Glomerular visceral epithelial cell (primary cell): ENCODE measurements around the gene COL6A5.
"Not testable (repeated sequence)": the region's sequence is repeated elsewhere in the genome, so short reads cannot be mapped to it uniquely, and the experiment has no call there.

ENCODE experiments used
- DNase-seq: peaks from one replicate; pipeline ENCODE4 v3.0.0-alpha.2; 2016; ENCODE audit errors: extremely low spot score

The COL6A5 gene

DNA sequence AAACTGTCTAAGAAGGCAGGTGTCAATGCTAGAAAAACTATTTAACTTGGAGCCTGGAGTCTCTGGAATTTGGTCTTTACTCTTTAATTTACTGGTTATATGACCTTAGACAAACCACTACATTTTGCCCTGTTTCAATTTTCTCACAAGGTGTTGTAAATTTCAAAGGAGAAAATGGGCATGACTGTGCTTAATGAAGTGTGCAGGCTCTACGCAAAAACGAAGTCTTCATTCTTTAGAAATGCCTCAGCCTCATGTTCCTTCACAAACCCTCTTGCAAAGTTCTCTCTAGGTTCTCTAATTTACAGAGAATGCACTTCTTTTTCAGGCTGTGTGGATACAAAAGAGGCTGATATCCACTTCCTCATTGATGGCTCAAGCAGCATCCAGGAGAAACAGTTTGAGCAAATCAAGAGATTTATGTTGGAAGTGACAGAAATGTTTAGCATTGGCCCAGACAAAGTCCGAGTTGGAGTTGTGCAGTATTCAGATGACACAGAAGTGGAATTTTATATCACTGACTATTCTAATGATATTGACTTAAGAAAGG lies 39.1 kb downstream of the COL6A5 start:
- DNase-seq = peak; percentile 15

DNA sequence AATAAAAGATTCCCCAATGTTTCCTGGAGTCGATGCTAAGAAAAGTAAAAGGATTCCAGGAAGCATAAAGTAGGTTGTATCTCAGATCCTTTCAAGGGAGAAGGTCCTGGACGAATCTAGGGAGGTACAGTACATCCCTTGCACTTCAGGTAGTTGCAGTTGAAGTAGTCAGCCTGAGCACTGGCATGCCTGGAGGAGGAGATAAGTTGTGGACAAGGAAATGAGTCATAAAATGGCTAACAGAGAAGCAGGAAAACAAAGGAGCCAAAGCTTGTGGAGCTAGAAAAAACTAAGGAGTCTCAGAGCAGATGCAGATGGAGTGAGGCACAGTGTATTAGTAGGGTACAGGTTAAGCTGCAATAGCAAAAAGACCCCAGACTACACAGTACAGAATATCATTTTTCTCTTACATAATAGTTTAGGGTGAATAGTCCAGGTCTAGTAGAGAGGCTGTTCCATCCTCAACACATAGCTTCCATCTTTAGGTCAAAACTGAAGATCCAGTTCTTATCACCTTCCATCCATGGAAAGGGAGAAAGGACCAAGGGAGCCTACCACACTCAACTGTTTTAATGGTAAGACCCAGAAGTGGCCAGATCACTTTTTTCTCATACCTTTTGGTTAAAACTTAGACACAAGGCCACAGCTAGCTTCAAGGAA lies 41.3 kb downstream of the COL6A5 start:
- DNase-seq = peak; percentile 27

DNA sequence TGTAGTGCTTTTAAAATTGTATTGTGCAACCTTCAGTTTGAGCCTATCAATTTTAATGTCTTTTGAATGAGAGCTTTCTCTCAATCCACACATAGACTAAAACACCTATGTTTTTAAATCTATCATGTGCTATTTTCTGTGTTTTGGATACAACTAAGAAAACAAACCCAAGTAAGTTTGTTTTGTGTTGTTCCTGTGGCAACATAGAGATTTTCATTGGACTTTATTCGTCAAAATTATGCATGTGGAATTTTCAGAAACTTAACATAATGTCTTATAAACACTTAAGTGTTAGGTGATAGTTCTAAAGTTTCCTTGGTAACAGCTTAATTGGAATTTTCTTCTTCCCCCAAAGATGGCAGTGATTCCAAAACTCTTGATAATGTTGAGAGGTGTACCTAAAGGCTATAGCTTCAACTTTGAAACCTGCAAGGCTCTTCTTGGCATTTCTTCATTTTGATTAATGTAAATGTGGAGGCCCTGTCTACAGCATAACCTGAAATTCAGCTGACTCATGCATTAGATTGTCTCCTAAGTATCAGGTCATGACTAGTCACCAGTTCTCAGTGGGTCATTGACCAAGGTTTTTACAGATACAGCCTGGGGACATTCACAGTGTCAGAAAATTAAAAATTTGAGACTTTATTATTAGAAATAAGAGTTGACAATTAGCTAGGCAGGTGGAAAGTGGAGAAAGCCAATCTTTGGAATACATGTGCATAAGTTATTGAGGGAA lies 44.4 kb downstream of the COL6A5 start:
- DNase-seq = no peak

GRCh38 chr3:130392266-130392665 lies 46.8 kb downstream of the COL6A5 start:
- DNase-seq = no peak

DNA sequence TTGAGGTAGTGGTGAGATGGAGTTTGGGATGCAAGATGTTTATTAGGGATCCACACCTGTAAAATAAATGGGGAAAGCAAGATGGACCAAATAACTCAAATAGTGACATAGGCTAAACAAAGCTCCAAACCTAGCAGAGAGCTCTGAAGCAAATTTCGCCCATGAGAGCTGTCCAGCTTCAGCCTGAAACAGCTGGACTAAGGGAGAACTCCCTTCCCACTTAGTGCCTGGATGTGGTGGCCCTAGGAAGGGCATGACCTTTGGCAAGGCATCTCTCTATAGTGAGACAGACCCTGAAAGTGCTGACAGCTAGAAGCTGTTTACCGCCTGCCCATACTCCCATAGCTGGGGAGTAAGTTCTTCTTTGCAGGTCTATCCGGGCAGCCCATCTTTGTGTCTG lies 48.1 kb downstream of the COL6A5 start:
- DNase-seq = no peak

GRCh38 chr3:130395331-130395730 lies 49.9 kb downstream of the COL6A5 start:
- DNase-seq = no peak

DNA sequence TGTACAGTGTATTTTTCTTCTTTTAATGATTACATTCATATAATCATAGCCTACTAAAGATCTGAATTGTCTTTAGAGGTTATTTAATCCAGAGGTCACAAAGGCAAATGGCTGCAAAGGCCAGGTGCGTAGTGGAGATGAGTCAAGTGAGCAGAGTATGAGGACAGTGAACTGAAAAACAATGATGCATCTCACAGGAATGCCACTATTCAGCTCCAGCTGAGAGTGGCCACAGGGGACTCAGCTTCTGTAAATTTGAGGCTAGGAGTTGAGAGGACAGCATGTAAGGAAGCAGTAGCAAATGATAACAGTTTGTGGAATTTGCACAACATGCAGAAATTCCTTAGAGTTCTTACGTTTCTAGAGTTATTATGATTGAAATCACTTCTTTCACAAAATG lies 50.4 kb downstream of the COL6A5 start:
- peak; percentile 75 for DNase-seq

GRCh38 chr3:130404401-130404800 lies 58.9 kb downstream of the COL6A5 start:
- DNase-seq = no peak

- DNase-seq = no peak
Observed at GRCh38 chr3:130405956-130406355, 60.5 kb downstream of the COL6A5 start.

GRCh38 chr3:130408253-130408652 lies 62.8 kb downstream of the COL6A5 start:
- DNase-seq = not testable (repeated sequence)

DNA sequence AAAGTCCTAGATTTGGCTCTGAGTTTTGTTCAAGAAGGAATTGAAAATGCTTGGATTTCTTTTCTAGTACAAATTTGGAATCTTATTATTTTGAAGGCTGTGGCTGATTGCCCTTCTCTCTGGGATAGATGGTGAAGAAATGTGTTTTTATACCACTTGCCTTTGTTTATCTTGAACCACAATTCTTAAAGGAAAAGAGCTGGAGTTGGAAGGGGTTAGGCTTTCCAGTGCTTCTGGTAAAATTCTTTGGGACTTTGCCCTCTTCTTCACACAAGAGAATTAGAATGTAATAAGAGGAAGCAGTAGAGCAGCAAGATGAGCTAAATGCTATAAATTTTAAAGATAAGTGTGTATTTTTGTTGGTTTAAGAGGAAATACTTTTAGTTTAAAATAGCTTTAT lies 65.8 kb downstream of the COL6A5 start:
- no peak for DNase-seq

- DNase-seq = no peak
Observed at GRCh38 chr3:130412991-130413560, 67.6 kb downstream of the COL6A5 start.

- DNase-seq = no peak
Observed at GRCh38 chr3:130414457-130414856, 69.0 kb downstream of the COL6A5 start.

- no peak for DNase-seq
Observed at GRCh38 chr3:130420466-130420865, 75.0 kb downstream of the COL6A5 start.

- no peak for DNase-seq
Observed at GRCh38 chr3:130423064-130423463, 77.6 kb downstream of the COL6A5 start.

DNA sequence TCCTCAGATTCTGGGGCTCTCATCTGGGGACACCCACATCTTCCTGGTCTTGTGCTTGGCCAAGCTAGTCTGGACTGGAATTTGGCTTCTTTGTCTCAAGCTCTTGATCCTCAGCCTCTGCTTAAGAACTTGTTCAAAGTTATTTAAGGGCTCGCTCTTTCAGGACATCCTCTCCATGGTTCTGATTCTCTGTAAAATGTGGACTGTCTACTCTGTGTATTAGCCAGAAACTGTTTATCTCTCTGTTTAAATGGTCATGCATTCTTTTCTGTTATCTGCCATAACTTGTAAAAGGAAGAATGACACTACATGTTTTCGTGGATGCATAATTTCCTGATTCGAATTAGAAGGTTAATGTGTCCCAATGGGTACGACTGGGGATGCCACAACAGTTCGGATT lies 79.4 kb downstream of the COL6A5 start:
- DNase-seq = no peak

GRCh38 chr3:130425484-130425883 lies 80.0 kb downstream of the COL6A5 start:
- DNase-seq = no peak

GRCh38 chr3:130426206-130426605 lies 80.7 kb downstream of the COL6A5 start:
- DNase-seq = no peak

- no peak for DNase-seq
Observed at GRCh38 chr3:130428871-130429712, 83.6 kb downstream of the COL6A5 start.

- DNase-seq = no peak
Observed at GRCh38 chr3:130429713-130430023, 84.2 kb downstream of the COL6A5 start.

DNA sequence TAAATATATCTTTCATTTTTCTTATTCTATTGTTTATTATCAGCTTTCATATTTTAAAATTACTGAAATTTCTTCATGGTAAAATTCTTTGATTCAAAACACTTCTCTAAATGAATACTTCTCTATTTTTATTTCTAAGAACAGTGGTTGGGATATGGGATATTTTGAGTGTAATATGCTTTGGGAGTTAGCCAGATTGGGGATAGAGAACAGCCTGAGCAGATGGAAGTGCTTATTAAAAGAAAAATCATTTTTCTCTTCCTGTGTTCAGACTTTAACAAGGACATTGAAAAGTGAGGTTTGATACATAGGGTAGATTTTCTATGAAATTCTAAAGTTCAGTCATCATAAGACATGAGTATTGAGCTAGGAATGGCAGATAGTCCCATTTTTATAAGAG lies 84.8 kb downstream of the COL6A5 start:
- no peak for DNase-seq

- DNase-seq = not testable (repeated sequence)
Observed at GRCh38 chr3:130432086-130432485, 86.6 kb downstream of the COL6A5 start.
